ENCODE measurements around the gene NCF1.
"Not testable (repeated sequence)": the region's sequence is repeated elsewhere in the genome, so short reads cannot be mapped to it uniquely, and the experiment has no call there.

The NCF1 gene

GRCh38 chr7:74773760-74774750, at the start of gene NCF1:
Gene NCF1, plus strand, starts transcription at chr7:74774011. Its CDS starts 21 bp downstream, at chr7:74774032.
- H3K9me3 Mint-ChIP-seq; H3K4me1 Mint-ChIP-seq (ENCODE audit: low read depth); H3K36me3 Mint-ChIP-seq (ENCODE audit: low read depth); H3K27ac Mint-ChIP-seq; H3K4me3 Mint-ChIP-seq; H3K27me3 Mint-ChIP-seq (ENCODE audit: low read depth): not testable (repeated sequence)

- Mint-ChIP-seq H3K4me3 (no peak overlapping the region), H3K4me1 (ENCODE audit: low read depth) (no peaks in the 10 kb centered on the region), H3K27me3 (ENCODE audit: low read depth) (no peaks in the 10 kb centered on the region), H3K9me3 (no peaks in the 10 kb centered on the region), H3K36me3 (ENCODE audit: low read depth) (peaks cover 12% of the 10 kb centered on the region), H3K27ac (no peak overlapping the region)
These were observed 48.0 kb upstream of the NCF1 start for GRCh38 chr7:74725840-74726239.

- peaks cover 12% of the 10 kb centered on the region for H3K36me3 Mint-ChIP-seq (ENCODE audit: low read depth)
- H3K27me3 Mint-ChIP-seq (ENCODE audit: low read depth), result no peaks in the 10 kb centered on the region
- no peaks in the 10 kb centered on the region for H3K4me1 Mint-ChIP-seq (ENCODE audit: low read depth)
- no peak overlapping the region for H3K4me3 Mint-ChIP-seq
- H3K27ac Mint-ChIP-seq, result no peak overlapping the region
- no peaks in the 10 kb centered on the region for H3K9me3 Mint-ChIP-seq
These were observed 47.3 kb upstream of the NCF1 start for GRCh38 chr7:74726309-74727101.

GRCh38 chr7:74728686-74729085, 45.1 kb upstream of the NCF1 start:
- H3K27ac Mint-ChIP-seq; H3K27me3 Mint-ChIP-seq (ENCODE audit: low read depth); H3K9me3 Mint-ChIP-seq; H3K4me1 Mint-ChIP-seq (ENCODE audit: low read depth); H3K4me3 Mint-ChIP-seq; H3K36me3 Mint-ChIP-seq (ENCODE audit: low read depth): not testable (repeated sequence)

- not testable (repeated sequence) for H3K4me1 Mint-ChIP-seq (ENCODE audit: low read depth); H3K36me3 Mint-ChIP-seq (ENCODE audit: low read depth); H3K27ac Mint-ChIP-seq; H3K9me3 Mint-ChIP-seq; H3K27me3 Mint-ChIP-seq (ENCODE audit: low read depth); H3K4me3 Mint-ChIP-seq
These were observed 43.6 kb upstream of the NCF1 start for GRCh38 chr7:74730186-74730585.

GRCh38 chr7:74739974-74740703, 33.7 kb upstream of the NCF1 start:
- not testable (repeated sequence) for H3K27ac Mint-ChIP-seq; H3K4me3 Mint-ChIP-seq; H3K36me3 Mint-ChIP-seq (ENCODE audit: low read depth); H3K27me3 Mint-ChIP-seq (ENCODE audit: low read depth); H3K4me1 Mint-ChIP-seq (ENCODE audit: low read depth); H3K9me3 Mint-ChIP-seq

- H3K27ac Mint-ChIP-seq; H3K27me3 Mint-ChIP-seq (ENCODE audit: low read depth); H3K4me1 Mint-ChIP-seq (ENCODE audit: low read depth); H3K4me3 Mint-ChIP-seq; H3K9me3 Mint-ChIP-seq; H3K36me3 Mint-ChIP-seq (ENCODE audit: low read depth): not testable (repeated sequence)
These were observed 29.8 kb upstream of the NCF1 start for GRCh38 chr7:74743936-74744557.

GRCh38 chr7:74753921-74754482, 19.8 kb upstream of the NCF1 start:
- H3K4me3 Mint-ChIP-seq; H3K36me3 Mint-ChIP-seq (ENCODE audit: low read depth); H3K27ac Mint-ChIP-seq; H3K9me3 Mint-ChIP-seq; H3K27me3 Mint-ChIP-seq (ENCODE audit: low read depth); H3K4me1 Mint-ChIP-seq (ENCODE audit: low read depth): not testable (repeated sequence)

- not testable (repeated sequence) for H3K36me3 Mint-ChIP-seq (ENCODE audit: low read depth); H3K4me3 Mint-ChIP-seq; H3K27me3 Mint-ChIP-seq (ENCODE audit: low read depth); H3K9me3 Mint-ChIP-seq; H3K4me1 Mint-ChIP-seq (ENCODE audit: low read depth); H3K27ac Mint-ChIP-seq
These were observed 17.1 kb upstream of the NCF1 start for GRCh38 chr7:74756673-74757072.

GRCh38 chr7:74758268-74758667, 15.5 kb upstream of the NCF1 start:
- H3K27ac Mint-ChIP-seq; H3K27me3 Mint-ChIP-seq (ENCODE audit: low read depth); H3K4me1 Mint-ChIP-seq (ENCODE audit: low read depth); H3K9me3 Mint-ChIP-seq; H3K4me3 Mint-ChIP-seq; H3K36me3 Mint-ChIP-seq (ENCODE audit: low read depth): not testable (repeated sequence)

GRCh38 chr7:74758982-74759381, 14.8 kb upstream of the NCF1 start:
- not testable (repeated sequence) for H3K4me1 Mint-ChIP-seq (ENCODE audit: low read depth); H3K36me3 Mint-ChIP-seq (ENCODE audit: low read depth); H3K27ac Mint-ChIP-seq; H3K27me3 Mint-ChIP-seq (ENCODE audit: low read depth); H3K9me3 Mint-ChIP-seq; H3K4me3 Mint-ChIP-seq

GRCh38 chr7:74765205-74765918, 8.4 kb upstream of the NCF1 start:
- H3K9me3 Mint-ChIP-seq; H3K36me3 Mint-ChIP-seq (ENCODE audit: low read depth); H3K4me1 Mint-ChIP-seq (ENCODE audit: low read depth); H3K4me3 Mint-ChIP-seq; H3K27ac Mint-ChIP-seq; H3K27me3 Mint-ChIP-seq (ENCODE audit: low read depth): not testable (repeated sequence)

GRCh38 chr7:74766509-74766908, 7.3 kb upstream of the NCF1 start:
- H3K27me3 Mint-ChIP-seq (ENCODE audit: low read depth); H3K36me3 Mint-ChIP-seq (ENCODE audit: low read depth); H3K27ac Mint-ChIP-seq; H3K4me1 Mint-ChIP-seq (ENCODE audit: low read depth); H3K4me3 Mint-ChIP-seq; H3K9me3 Mint-ChIP-seq: not testable (repeated sequence)

- H3K4me3 Mint-ChIP-seq; H3K27ac Mint-ChIP-seq; H3K9me3 Mint-ChIP-seq; H3K27me3 Mint-ChIP-seq (ENCODE audit: low read depth); H3K36me3 Mint-ChIP-seq (ENCODE audit: low read depth); H3K4me1 Mint-ChIP-seq (ENCODE audit: low read depth): not testable (repeated sequence)
These were observed 6.8 kb upstream of the NCF1 start for GRCh38 chr7:74766991-74767390.
